Duodenal mucosa (tissue), 2 donors: Measurements from ENCODE around the gene RIMKLA.

ENCODE experiments used
- H3K27ac ChIP-seq: one replicate; pipeline ENCODE4 v1.7.0; 2013; ENCODE audit warnings: low read depth, low read length
- H3K27me3 ChIP-seq, 2 donors: one replicate each; pipeline ENCODE4 v1.7.0; 2013; ENCODE audit warnings: low read length in 2 of 2, control low read depth in 1 of 2; ENCODE audit not compliant: insufficient read depth in 2 of 2, control insufficient read depth in 1 of 2
- H3K36me3 ChIP-seq, 2 donors: one replicate each; pipeline ENCODE4 v1.7.0; 2013; ENCODE audit warnings: low read length in 2 of 2, control low read depth in 1 of 2; ENCODE audit not compliant: insufficient read depth in 2 of 2, control insufficient read depth in 1 of 2
- H3K4me1 ChIP-seq, 2 donors: one replicate each; pipeline ENCODE4 v1.7.0; 2013; ENCODE audit warnings: low read length in 2 of 2, control low read depth in 1 of 2; ENCODE audit not compliant: insufficient read depth in 2 of 2, control insufficient read depth in 1 of 2
- H3K4me3 ChIP-seq, 2 donors: one replicate each; pipeline ENCODE4 v1.7.0; 2013; ENCODE audit warnings: low read length in 2 of 2, low read depth in 1 of 2
- H3K9ac ChIP-seq, 2 donors: one replicate each; pipeline ENCODE4 v1.7.0; 2013; ENCODE audit warnings: low read length in 2 of 2, low read depth in 1 of 2
- H3K9me3 ChIP-seq, 2 donors: one replicate each; pipeline ENCODE4 v1.7.0; 2013; ENCODE audit warnings: low read length in 2 of 2, control low read depth in 1 of 2; ENCODE audit not compliant: control insufficient read depth in 1 of 2

RIMKLA gene

DNA sequence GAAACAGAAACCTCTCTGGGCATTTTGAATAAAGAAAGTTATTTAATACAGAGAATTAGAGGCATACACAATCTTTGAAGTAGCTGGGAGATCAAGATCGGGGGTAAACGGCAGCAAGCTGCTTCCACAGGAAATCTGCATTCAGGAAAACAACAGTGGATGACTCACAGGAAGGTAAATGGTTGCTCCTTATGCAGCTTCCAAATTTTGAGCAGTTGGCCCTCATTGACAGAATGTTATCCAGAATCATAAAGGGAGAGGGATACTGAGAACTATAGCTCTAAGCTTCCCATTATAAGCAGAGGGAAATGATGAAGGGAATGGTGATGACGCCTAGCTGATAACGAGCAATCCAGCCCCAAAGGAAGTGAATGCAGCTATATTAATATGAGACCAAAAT is 46.6 kb downstream of the RIMKLA start:
- Histone ChIP-seq H3K4me3 (no peak overlapping the region), H3K9me3 (no peaks in the 10 kb centered on the region), H3K9ac (no peak overlapping the region), H3K36me3 (no peaks in the 10 kb centered on the region), H3K27me3 (no peaks in the 10 kb centered on the region), H3K4me1 (peaks cover 14 to 17% of the 10 kb centered on the region in 2 donors), H3K27ac (no peak overlapping the region)

DNA sequence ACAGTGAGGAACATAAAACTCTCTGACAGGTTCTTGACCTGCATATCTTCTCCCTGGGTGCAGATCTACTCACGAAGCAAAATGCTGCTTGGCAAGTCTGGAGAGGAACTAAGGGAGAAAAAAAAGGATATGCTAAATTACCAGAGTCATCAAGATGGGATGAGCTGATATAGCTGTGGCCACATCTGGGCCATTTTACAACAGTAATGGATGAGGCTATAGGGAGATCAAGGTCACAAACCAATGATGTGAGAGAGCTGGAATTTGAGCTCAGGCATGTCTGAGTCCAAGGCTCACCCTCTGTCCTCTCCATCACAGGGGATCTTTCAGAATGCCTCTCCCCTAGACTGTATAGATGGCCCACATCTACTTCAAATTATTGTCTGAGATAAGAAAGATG is 49.0 kb downstream of the RIMKLA start:
- H3K9ac ChIP-seq: no peak overlapping the region
- H3K27ac ChIP-seq: no peak overlapping the region
- peaks cover 14 to 17% of the 10 kb centered on the region in 2 donors for H3K4me1 ChIP-seq
- no peaks in the 10 kb centered on the region for H3K27me3 ChIP-seq
- no peaks in the 10 kb centered on the region for H3K36me3 ChIP-seq
- H3K4me3 ChIP-seq: no peak overlapping the region
- H3K9me3 ChIP-seq: no peaks in the 10 kb centered on the region

DNA sequence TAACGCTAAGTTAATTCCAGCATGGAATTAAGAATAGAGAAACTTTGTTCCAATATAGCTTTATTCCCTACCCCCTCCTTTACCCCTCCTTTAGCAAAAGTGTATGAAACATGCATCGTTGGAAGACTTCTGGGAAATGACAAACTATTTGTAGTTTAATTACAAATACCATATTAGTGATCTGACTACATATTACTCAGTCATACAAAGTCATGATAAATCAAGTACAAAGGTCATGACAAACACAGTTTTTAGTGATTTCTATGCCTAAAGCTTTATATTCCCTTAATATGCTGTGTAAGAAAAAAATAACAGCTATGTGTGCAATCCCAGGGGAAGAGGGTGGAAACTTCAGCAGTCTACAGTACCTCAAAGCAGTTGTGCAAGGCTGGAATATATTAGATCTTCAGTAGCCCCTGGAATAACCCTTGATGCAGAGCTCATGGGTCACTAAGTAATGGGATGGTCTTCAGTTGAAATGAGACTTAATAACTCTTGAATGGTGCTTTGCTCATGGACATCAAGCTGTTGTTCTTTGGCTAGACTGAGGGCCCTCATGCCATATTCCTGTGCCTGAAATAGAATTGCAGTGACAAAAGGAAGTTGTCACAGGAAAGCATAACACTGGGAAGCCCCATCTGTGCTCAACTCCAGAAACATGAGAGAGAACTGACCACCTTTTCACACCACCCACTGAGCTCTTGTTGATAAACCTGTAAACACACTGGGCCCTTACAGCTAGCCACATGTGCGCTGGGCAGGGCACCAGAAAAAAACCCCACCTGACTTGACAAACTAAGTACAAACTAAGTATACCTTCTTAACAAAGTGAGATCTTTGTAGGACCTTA is 49.9 kb downstream of the RIMKLA start:
- H3K4me1 ChIP-seq: peaks cover 14 to 17% of the 10 kb centered on the region in 2 donors
- no peak overlapping the region for H3K9ac ChIP-seq
- no peaks in the 10 kb centered on the region for H3K27me3 ChIP-seq
- H3K4me3 ChIP-seq: no peak overlapping the region
- no peak overlapping the region for H3K27ac ChIP-seq
- no peaks in the 10 kb centered on the region for H3K36me3 ChIP-seq
- no peaks in the 10 kb centered on the region for H3K9me3 ChIP-seq

DNA sequence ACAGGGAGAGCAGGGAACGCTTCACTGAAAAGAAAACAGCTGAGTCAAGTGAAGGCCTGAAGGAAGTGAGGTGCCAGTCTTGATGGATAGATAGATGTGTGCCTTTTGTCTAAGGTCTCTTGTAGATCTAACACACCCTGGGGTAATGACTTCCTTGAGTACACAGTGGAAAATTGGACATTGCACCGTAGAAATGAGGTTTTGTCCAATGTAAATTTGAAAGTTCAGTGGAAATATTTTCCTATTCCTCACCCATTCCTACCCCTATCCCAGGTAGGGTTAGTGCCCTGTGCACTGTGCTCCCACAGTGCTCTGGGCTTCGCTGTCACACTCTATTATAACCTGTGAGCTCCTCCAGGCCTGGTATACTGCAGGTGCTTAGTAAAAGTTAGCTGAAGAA is 50.9 kb downstream of the RIMKLA start:
- Histone ChIP-seq H3K4me3 (no peak overlapping the region), H3K9ac (no peak overlapping the region), H3K27me3 (no peaks in the 10 kb centered on the region), H3K36me3 (no peaks in the 10 kb centered on the region), H3K4me1 (peaks cover 14 to 17% of the 10 kb centered on the region in 2 donors), H3K27ac (no peak overlapping the region), H3K9me3 (no peaks in the 10 kb centered on the region)

DNA sequence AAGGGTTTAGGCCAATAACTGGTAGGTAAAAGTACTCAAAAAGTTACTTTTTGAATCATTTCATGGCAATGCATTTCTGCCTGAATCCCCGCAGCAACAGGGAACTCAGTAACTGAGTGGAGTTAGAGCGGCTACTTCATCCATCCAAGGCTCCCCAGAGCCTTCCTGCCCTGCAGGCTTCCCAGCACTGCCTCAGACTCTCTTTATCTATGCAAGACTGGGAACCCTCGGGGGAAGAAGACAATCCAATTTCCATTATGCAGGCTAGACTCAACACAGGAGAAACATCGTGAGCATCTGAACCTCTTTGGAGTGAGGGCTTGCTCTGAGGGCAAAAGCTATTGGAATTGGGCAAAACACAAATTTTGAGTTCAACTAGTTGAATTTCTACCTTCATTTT is 52.1 kb downstream of the RIMKLA start:
- Histone ChIP-seq H3K36me3 (no peaks in the 10 kb centered on the region), H3K27ac (no peak overlapping the region)

DNA sequence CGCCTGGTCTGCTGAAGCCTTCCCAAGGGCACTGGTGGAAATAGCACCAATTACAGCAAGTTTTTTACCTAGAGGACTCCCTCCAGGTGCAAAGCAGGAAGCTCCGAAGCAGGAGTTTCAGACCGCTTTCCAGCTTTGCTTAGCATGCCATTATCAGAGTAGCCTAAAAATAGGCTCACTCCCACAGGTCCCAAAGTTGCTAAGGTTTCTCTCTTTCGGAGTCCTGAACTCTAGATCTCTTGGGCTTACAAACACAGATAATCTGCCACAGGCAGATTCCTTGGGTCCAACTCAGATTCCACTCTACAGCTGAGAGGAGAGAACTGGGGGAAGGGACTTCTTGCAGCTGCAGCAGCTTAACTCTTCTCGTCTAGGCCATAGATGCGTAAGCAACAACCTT is 52.8 kb downstream of the RIMKLA start:
- Histone ChIP-seq H3K9ac (no peak overlapping the region), H3K36me3 (no peaks in the 10 kb centered on the region), H3K4me3 (no peak overlapping the region), H3K27ac (no peak overlapping the region), H3K4me1 (peaks cover 14 to 17% of the 10 kb centered on the region in 2 donors), H3K27me3 (no peaks in the 10 kb centered on the region), H3K9me3 (no peaks in the 10 kb centered on the region)

More for the DNA sequence above, 52.1 kb downstream of the RIMKLA start:
- peaks cover 14 to 17% of the 10 kb centered on the region in 2 donors for H3K4me1 ChIP-seq
- no peak overlapping the region for H3K9ac ChIP-seq
- H3K9me3 ChIP-seq: no peaks in the 10 kb centered on the region
- no peaks in the 10 kb centered on the region for H3K27me3 ChIP-seq
- H3K4me3 ChIP-seq: no peak overlapping the region

DNA sequence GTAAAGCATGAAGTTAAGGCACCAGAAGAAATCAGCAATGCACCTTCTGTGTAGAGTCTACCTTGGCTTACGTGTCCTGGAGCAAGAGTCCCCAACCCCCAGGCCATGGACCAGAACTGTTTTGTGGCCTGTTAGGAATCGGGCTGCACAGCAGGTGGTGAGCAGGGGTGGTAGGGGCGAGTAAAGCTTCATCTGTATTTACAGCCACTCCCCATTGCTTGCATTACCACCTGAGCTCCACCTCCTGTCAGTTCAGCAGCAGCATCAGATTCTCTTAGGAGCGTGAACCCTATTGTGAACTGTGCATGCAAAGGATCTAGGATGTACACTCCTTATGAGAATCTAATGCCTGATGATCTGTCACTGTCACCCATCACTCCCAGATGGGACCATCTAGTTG is 53.7 kb downstream of the RIMKLA start:
- Histone ChIP-seq H3K9ac (no peak overlapping the region), H3K4me3 (no peak overlapping the region), H3K9me3 (no peaks in the 10 kb centered on the region), H3K36me3 (no peaks in the 10 kb centered on the region), H3K27ac (no peak overlapping the region), H3K27me3 (no peaks in the 10 kb centered on the region), H3K4me1 (peaks cover 14 to 17% of the 10 kb centered on the region in 2 donors)

DNA sequence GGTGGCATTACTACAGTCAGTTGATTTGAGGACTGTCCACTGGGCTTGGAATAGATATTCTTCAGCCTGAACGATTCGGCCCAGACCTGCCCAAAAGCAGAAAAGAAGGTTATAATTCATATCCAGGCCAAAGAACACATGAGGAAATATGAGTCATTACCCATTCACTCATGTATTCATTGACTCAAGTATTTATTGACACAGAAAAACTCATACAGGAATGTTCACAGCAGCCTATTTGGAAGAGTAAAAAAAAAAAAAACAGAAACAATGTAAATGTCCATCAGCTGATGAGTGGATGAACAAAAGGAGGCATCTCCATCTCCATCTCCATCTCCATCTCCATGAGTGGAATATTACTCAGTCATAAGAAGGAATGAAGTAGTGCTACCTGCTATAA is 59.3 kb downstream of the RIMKLA start:
- Histone ChIP-seq H3K4me3 (no peak overlapping the region), H3K36me3 (no peaks in the 10 kb centered on the region), H3K4me1 (peaks cover 5 to 7% of the 10 kb centered on the region in 2 donors), H3K9me3 (no peaks in the 10 kb centered on the region), H3K27ac (no peak overlapping the region), H3K9ac (no peak overlapping the region), H3K27me3 (no peaks in the 10 kb centered on the region)

DNA sequence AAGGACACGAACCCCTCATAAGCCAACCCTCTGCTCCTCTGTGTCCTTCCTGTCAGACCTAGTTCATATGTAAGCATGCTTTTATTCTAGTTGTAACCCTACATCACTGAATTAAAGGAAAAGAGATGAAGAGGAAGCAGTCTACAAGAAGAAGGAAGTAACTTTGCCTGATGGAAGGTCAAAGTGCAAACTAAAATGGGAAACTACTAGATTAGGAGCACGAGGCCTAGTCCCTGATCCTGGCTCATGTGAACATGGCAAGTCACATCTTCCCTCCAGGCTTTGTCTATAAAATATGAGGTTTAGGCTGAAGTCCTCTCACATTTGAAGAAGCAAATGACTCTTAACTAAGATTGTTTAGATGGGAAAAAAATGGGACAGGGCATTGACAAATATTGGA is 62.1 kb downstream of the RIMKLA start:
- Histone ChIP-seq H3K27me3 (no peaks in the 10 kb centered on the region), H3K9ac (no peak overlapping the region), H3K36me3 (no peaks in the 10 kb centered on the region), H3K4me3 (no peak overlapping the region), H3K4me1 (peaks cover 5 to 7% of the 10 kb centered on the region in 2 donors), H3K9me3 (no peaks in the 10 kb centered on the region), H3K27ac (no peak overlapping the region)

DNA sequence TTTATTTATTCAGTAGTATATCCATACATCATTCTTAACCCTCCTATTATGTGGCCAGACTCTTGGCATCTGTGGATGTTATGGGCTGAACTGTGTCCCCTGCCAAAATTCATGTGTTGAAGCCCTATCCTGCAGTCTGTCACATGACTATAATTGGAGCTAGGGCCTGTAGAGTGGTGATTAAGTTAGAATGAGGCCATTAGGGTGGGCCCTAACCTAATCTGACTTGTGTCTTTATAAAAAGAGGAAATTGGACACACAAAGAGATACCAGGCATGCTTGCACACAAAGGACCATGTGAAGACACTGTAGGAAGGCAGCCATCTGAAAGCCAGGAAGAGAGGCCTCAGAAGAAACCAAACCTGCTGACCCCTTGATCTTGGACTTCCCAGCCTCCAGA is 68.7 kb downstream of the RIMKLA start:
- no peaks in the 10 kb centered on the region for H3K9me3 ChIP-seq
- H3K4me3 ChIP-seq: no peak overlapping the region
- no peaks in the 10 kb centered on the region for H3K4me1 ChIP-seq
- H3K27me3 ChIP-seq: no peaks in the 10 kb centered on the region
- H3K9ac ChIP-seq: no peak overlapping the region
- no peak overlapping the region for H3K27ac ChIP-seq
- H3K36me3 ChIP-seq: no peaks in the 10 kb centered on the region
